MM.1S (cell line): ENCODE data around the gene TMEM108.

ENCODE experiments used
- CTCF ChIP-seq: fragments of 300-600 bp; sonication (generic); IDR thresholded peaks from 2 replicates; pipeline ENCODE4 v1.5.1; 2016; ENCODE audit warnings: antibody characterized with exemption, low read length, mixed read lengths
- EZH2 ChIP-seq: fragments of 300-600 bp; sonication (generic); optimal IDR thresholded peaks from 2 replicates; pipeline ENCODE3; 2017; ENCODE audit warnings: low read depth, mild to moderate bottlenecking, antibody characterized with exemption, low read length, mixed read lengths
- EZH2phosphoT487 ChIP-seq: fragments of 300-600 bp; sonication (generic); IDR thresholded peaks from 2 replicates; pipeline ENCODE4 v1.6.1; 2018; ENCODE audit warnings: antibody characterized with exemption, low read length

DNA sequence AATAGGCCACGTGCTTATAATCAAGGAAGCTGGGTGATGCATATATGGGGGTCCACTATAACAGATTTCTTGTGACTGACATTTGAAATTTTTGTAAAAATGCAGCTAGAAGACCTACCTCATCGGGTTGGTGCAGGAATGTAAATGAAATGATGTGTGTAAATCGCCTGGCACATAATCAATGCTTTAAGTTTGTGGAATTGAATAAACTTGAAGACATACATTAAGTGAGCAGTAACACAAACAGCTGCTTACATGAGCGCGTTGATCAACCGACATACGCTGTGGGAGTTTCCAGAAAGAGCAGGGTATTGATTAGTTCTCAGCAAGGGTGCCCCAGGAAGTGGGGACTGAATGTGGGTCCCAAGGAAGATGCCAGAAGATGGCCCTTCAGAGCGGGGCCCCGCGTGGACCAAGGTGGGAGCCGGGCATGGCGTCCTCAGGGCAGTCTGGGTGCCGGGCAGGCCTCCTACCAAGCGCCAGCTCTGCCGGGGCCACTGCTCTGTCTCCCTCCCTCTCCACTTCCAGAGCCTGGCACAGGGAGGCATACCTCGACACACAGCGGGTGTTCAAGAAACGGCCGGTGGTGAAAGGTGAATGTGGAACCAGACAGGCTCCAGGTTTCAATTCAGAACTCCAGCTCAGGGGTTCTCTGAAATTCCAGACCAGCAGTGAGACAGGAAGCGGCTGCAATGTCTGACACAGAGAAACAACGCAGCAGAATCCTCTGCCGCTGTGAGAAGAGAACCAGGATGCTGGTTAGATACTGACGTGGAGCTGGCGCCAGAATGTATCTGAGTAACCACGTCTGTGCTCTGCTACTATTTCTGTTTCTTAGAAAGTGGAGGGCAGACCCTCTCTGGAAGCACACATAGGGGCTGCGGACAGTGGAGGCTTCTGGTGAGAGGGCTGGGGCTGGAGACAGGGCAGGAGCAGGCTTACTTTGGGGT is 374.3 kb downstream of the TMEM108 start:
- TF ChIP-seq CTCF, result no peak
- TF ChIP-seq EZH2phosphoT487, result no peak
- no peak for TF ChIP-seq EZH2
